Peyer's patch (tissue), 4 donors: ENCODE measurements around the gene AFMID.

Experiments used
- POLR2A ChIP-seq, 2 donors: fragments of 450-650 bp; IDR thresholded peaks; one replicate each; pipeline ENCODE4 v1.5.1; 2017; ENCODE audit warnings: antibody characterized with exemption in 2 of 2, mild to moderate bottlenecking in 2 of 2, moderate library complexity in 2 of 2
- TF ChIP-seq, protein P1 (sequence below), 6 experiments: fragments of 450-650 bp in 4 of 6; fragments of 200-600 bp in 2 of 6; sonication (generic) in 1 of 6; IDR thresholded peaks; one replicate each; pipeline ENCODE4 v1.5.1; 2017 to 2019; ENCODE audit warnings: antibody characterized with exemption in 6 of 6, mild to moderate bottlenecking in 3 of 6, moderate library complexity in 1 of 6

DNA sequence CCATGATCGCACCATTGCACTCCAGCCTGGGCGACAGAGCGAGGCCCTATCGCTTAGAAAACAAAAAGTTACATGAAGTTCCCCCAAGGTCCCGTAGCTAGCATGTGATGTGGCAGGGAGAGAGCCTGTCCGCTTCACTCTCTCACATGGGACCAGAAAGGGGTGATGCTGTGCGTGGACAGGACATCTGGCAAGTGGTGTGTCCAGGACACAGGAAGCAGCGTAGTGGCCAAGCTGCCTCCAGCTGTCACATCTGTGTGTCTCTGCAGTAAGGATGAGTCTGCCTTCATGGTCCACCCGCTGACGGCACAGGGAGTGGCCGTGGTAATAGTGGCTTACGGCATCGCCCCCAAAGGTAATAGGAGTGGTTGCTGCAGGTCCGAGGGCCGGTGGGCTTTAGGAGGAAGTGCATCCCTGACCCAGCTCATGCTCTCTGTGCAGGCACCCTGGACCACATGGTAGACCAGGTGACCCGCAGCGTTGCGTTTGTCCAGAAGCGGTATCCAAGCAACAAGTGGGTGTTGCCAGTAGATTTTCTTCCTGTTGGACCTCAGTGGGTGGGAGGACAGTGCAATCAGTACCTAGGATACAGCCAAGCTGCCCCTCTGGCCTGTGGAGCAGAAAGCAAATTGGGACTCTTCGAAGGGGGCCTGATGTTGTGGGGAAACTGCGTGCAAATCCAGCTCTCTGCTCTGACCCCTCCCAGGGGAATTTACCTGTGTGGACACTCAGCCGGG lies 17.4 kb downstream of the AFMID start:
- TF ChIP-seq, protein P1, sequence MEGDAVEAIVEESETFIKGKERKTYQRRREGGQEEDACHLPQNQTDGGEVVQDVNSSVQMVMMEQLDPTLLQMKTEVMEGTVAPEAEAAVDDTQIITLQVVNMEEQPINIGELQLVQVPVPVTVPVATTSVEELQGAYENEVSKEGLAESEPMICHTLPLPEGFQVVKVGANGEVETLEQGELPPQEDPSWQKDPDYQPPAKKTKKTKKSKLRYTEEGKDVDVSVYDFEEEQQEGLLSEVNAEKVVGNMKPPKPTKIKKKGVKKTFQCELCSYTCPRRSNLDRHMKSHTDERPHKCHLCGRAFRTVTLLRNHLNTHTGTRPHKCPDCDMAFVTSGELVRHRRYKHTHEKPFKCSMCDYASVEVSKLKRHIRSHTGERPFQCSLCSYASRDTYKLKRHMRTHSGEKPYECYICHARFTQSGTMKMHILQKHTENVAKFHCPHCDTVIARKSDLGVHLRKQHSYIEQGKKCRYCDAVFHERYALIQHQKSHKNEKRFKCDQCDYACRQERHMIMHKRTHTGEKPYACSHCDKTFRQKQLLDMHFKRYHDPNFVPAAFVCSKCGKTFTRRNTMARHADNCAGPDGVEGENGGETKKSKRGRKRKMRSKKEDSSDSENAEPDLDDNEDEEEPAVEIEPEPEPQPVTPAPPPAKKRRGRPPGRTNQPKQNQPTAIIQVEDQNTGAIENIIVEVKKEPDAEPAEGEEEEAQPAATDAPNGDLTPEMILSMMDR (IDR thresholded peaks at IDR 0.05) = no peak
- TF ChIP-seq POLR2A (IDR thresholded peaks at IDR 0.05) = no peak
